Measurements from ENCODE around the gene SNRPD3. TPM values are rescaled to one million over a fixed set of nuclear protein-coding genes. Genes with fewer than 3 reads are reported as not detected.

The SNRPD3 gene
- total and polyA plus RNA-seq, 4 donors = 57.2 to 128 (median 85.9) TPM

DNA sequence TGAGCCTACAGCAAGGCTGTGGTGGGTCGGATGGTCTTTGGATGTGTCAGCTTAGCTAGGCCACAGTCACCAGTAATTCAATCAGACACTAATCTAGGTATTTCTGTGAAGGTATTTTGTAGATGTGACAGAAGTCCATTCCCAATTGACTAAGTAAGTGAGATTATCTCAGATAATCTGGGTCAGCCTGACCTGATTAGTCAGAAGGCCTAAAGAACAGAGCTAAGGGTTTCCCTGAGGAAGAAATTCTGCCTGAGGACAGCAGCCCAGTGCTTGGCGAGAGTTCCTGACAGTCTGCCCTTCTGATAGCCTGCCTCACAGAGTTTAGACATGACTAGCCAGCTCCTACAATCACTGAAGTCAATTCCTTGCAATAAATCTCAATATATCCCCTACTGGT, 29.6 kb upstream of the SNRPD3 start:
- no peaks in the 10 kb centered on the region for H3K27me3 ChIP-seq (ENCODE audit: control insufficient read depth in 4 of 4, insufficient read depth in 4 of 4, low read length in 3 of 4)
- no peak overlapping the region for H3K4me3 ChIP-seq (ENCODE audit: low read depth in 1 of 3, low read length in 3 of 3)
- 89% methylated on average over 2 of the region's 2 CpGs for WGBS
- no peak overlapping the region for H3K9ac ChIP-seq (ENCODE audit: low read depth in 1 of 2, low read length in 2 of 2)
- peaks cover 5 to 51% (median 27%) of the 10 kb centered on the region in 4 donors for H3K4me1 ChIP-seq (ENCODE audit: control insufficient read depth in 4 of 4, insufficient read depth in 4 of 4, low read length in 3 of 4)
- H3K9me3 ChIP-seq (ENCODE audit: control insufficient read depth in 4 of 4, low read length in 3 of 4) = no peaks in the 10 kb centered on the region
- TF ChIP-seq HNF4A (conservative IDR thresholded peaks at IDR 0.05) (no peak), JUND (IDR thresholded peaks at IDR 0.05) (no peak), NR2F2 (IDR thresholded peaks at IDR 0.05) (no peak), SP1 (IDR thresholded peaks at IDR 0.05) (no peak), GABPA (IDR thresholded peaks at IDR 0.05 in 1 of 2, conservative IDR thresholded peaks at IDR 0.05 in 1 of 2) (no peak), EGR1 (IDR thresholded peaks at IDR 0.05; ENCODE audit: low read depth in 2 of 2) (no peak), FOXA2 (IDR thresholded peaks at IDR 0.05) (no peak), RAD21 (IDR thresholded peaks at IDR 0.05) (no peak), RXRA (IDR thresholded peaks at IDR 0.05) (no peak), HNF4G (IDR thresholded peaks at IDR 0.05) (no peak), TAF1 (conservative IDR thresholded peaks at IDR 0.05) (no peak), FOXA1 (IDR thresholded peaks at IDR 0.05) (no peak)
- TF ChIP-seq, protein P1, sequence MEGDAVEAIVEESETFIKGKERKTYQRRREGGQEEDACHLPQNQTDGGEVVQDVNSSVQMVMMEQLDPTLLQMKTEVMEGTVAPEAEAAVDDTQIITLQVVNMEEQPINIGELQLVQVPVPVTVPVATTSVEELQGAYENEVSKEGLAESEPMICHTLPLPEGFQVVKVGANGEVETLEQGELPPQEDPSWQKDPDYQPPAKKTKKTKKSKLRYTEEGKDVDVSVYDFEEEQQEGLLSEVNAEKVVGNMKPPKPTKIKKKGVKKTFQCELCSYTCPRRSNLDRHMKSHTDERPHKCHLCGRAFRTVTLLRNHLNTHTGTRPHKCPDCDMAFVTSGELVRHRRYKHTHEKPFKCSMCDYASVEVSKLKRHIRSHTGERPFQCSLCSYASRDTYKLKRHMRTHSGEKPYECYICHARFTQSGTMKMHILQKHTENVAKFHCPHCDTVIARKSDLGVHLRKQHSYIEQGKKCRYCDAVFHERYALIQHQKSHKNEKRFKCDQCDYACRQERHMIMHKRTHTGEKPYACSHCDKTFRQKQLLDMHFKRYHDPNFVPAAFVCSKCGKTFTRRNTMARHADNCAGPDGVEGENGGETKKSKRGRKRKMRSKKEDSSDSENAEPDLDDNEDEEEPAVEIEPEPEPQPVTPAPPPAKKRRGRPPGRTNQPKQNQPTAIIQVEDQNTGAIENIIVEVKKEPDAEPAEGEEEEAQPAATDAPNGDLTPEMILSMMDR (IDR thresholded peaks at IDR 0.05; ENCODE audit: low read depth, low read length, missing input control) = no peak
- TF ChIP-seq, protein P2, sequence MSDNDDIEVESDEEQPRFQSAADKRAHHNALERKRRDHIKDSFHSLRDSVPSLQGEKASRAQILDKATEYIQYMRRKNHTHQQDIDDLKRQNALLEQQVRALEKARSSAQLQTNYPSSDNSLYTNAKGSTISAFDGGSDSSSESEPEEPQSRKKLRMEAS (IDR thresholded peaks at IDR 0.05) = no peak
- TF ChIP-seq, protein P3, sequence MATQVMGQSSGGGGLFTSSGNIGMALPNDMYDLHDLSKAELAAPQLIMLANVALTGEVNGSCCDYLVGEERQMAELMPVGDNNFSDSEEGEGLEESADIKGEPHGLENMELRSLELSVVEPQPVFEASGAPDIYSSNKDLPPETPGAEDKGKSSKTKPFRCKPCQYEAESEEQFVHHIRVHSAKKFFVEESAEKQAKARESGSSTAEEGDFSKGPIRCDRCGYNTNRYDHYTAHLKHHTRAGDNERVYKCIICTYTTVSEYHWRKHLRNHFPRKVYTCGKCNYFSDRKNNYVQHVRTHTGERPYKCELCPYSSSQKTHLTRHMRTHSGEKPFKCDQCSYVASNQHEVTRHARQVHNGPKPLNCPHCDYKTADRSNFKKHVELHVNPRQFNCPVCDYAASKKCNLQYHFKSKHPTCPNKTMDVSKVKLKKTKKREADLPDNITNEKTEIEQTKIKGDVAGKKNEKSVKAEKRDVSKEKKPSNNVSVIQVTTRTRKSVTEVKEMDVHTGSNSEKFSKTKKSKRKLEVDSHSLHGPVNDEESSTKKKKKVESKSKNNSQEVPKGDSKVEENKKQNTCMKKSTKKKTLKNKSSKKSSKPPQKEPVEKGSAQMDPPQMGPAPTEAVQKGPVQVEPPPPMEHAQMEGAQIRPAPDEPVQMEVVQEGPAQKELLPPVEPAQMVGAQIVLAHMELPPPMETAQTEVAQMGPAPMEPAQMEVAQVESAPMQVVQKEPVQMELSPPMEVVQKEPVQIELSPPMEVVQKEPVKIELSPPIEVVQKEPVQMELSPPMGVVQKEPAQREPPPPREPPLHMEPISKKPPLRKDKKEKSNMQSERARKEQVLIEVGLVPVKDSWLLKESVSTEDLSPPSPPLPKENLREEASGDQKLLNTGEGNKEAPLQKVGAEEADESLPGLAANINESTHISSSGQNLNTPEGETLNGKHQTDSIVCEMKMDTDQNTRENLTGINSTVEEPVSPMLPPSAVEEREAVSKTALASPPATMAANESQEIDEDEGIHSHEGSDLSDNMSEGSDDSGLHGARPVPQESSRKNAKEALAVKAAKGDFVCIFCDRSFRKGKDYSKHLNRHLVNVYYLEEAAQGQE (IDR thresholded peaks at IDR 0.05) = no peak
- TF ChIP-seq, protein P4, sequence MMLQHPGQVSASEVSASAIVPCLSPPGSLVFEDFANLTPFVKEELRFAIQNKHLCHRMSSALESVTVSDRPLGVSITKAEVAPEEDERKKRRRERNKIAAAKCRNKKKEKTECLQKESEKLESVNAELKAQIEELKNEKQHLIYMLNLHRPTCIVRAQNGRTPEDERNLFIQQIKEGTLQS (IDR thresholded peaks at IDR 0.05) = no peak
- TF ChIP-seq, protein P5, sequence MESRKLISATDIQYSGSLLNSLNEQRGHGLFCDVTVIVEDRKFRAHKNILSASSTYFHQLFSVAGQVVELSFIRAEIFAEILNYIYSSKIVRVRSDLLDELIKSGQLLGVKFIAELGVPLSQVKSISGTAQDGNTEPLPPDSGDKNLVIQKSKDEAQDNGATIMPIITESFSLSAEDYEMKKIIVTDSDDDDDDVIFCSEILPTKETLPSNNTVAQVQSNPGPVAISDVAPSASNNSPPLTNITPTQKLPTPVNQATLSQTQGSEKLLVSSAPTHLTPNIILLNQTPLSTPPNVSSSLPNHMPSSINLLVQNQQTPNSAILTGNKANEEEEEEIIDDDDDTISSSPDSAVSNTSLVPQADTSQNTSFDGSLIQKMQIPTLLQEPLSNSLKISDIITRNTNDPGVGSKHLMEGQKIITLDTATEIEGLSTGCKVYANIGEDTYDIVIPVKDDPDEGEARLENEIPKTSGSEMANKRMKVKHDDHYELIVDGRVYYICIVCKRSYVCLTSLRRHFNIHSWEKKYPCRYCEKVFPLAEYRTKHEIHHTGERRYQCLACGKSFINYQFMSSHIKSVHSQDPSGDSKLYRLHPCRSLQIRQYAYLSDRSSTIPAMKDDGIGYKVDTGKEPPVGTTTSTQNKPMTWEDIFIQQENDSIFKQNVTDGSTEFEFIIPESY (IDR thresholded peaks at IDR 0.05) = no peak
- peak overlapping the region; percentile 5 to 22 for H3K27ac ChIP-seq (ENCODE audit: low read depth in 1 of 2, low read length in 2 of 2)
- DNase-seq (ENCODE audit: low spot score) = no peak
- peaks cover 2 to 17% (median 10%) of the 10 kb centered on the region in 4 donors for H3K36me3 ChIP-seq (ENCODE audit: control insufficient read depth in 4 of 4, insufficient read depth in 3 of 4, low read depth in 1 of 4, low read length in 3 of 4)

All from liver (tissue), 9 donors.